ENCODE measurements around the gene THRB.

Gene THRB

DNA sequence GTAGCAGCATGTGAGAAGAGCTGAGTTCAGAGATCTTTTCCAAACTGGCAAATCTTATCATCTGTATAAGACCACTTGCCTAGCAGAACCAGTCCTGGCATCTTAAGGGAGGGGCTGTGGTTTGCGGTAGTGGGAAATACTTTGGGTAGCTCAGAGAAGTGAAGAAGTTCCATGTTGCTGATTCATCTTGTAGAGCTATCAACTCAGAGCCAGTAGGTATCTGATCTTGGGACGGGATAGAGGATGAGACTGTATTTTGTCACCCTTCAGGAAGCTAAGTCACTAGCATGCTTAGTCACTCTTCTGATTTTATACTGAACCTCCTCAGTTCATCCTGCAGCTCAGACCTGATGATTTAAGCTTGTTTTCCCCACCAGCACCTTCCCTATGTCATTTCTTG is 338.2 kb downstream of the THRB start:
- TF ChIP-seq ZNF274 (IDR thresholded peaks at IDR 0.05; ENCODE audit: low read depth, low read length) (no peak), SUZ12 (IDR thresholded peaks at IDR 0.05; ENCODE audit: extremely low read depth, insufficient read depth, insufficient read length) (no peak), YY1 (IDR thresholded peaks at IDR 0.05; ENCODE audit: insufficient read depth, insufficient read length) (no peak)
- DNase-seq (ENCODE audit: low read depth, low spot score) = no peak

DNA sequence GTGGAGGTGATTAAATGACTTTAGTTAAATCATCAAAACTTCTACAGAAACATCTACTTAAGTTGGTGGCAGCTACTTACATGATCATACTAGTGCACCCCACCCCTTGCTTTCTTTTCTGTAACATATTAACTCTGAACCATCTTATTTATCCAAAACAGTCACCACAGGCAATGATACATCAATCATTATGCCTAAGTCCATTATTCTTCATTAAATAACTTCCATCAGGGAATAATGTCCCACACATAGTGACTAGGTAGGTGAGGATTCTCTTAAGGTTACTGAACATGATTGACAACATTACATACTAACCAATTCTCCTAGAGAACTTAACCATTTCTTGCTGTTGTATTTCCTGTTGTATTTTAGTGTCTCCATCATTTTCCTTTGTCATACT is 339.4 kb downstream of the THRB start:
- peaks cover 3% of the 10 kb centered on the region for H3K4me1 ChIP-seq (ENCODE audit: insufficient read depth, insufficient read length)
- no peaks in the 10 kb centered on the region for H3K9me3 ChIP-seq (ENCODE audit: insufficient read depth, low read length)
- H3K27me3 ChIP-seq (ENCODE audit: insufficient read depth, insufficient read length) = no peaks in the 10 kb centered on the region
- no peak overlapping the region for H3K9ac ChIP-seq (ENCODE audit: insufficient read length, low read depth)
- H3K36me3 ChIP-seq (ENCODE audit: insufficient read depth, insufficient read length, low read length) = no peaks in the 10 kb centered on the region
- DNase-seq (ENCODE audit: low read depth, low spot score) = no peak
- no peak overlapping the region for H3K4me3 ChIP-seq (ENCODE audit: insufficient read length, low read depth)
- TF ChIP-seq ZNF274 (IDR thresholded peaks at IDR 0.05; ENCODE audit: low read depth, low read length) = no peak
- no peak for TF ChIP-seq SUZ12 (IDR thresholded peaks at IDR 0.05; ENCODE audit: extremely low read depth, insufficient read depth, insufficient read length)
- no peak for TF ChIP-seq YY1 (IDR thresholded peaks at IDR 0.05; ENCODE audit: insufficient read depth, insufficient read length)

More for the DNA sequence above, 338.2 kb downstream of the THRB start:
- Histone ChIP-seq H3K36me3 (ENCODE audit: insufficient read depth, insufficient read length, low read length) (no peaks in the 10 kb centered on the region), H3K27me3 (ENCODE audit: insufficient read depth, insufficient read length) (no peaks in the 10 kb centered on the region), H3K9ac (ENCODE audit: insufficient read length, low read depth) (no peak overlapping the region), H3K4me3 (ENCODE audit: insufficient read length, low read depth) (no peak overlapping the region), H3K9me3 (ENCODE audit: insufficient read depth, low read length) (no peaks in the 10 kb centered on the region), H3K4me1 (ENCODE audit: insufficient read depth, insufficient read length) (peaks cover 8% of the 10 kb centered on the region)

DNA sequence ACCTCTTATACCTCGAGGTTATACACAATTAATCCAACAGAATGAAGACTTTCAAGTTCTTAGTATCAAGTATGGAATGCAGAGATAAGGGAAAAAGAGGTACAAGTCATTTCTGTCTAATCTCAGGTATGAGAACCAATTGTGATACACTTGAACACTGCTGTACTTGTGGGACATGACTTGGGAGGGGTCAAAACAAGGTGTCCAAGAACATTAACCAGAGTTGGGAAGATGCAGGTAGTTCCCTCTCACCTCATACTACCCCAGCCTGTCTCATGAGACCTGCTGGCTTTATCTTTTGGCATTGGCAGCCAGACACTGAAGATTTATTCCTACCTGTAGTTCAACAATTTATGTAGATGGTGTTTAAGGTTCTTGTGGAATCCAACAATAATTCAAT is 339.9 kb downstream of the THRB start:
- Histone ChIP-seq H3K36me3 (ENCODE audit: insufficient read depth, insufficient read length, low read length) (no peaks in the 10 kb centered on the region), H3K4me1 (ENCODE audit: insufficient read depth, insufficient read length) (peaks cover 3% of the 10 kb centered on the region), H3K9me3 (ENCODE audit: insufficient read depth, low read length) (no peaks in the 10 kb centered on the region), H3K9ac (ENCODE audit: insufficient read length, low read depth) (no peak overlapping the region), H3K4me3 (ENCODE audit: insufficient read length, low read depth) (no peak overlapping the region), H3K27me3 (ENCODE audit: insufficient read depth, insufficient read length) (no peaks in the 10 kb centered on the region)
- no peak for TF ChIP-seq ZNF274 (IDR thresholded peaks at IDR 0.05; ENCODE audit: low read depth, low read length)
- TF ChIP-seq SUZ12 (IDR thresholded peaks at IDR 0.05; ENCODE audit: extremely low read depth, insufficient read depth, insufficient read length) = no peak
- no peak for TF ChIP-seq YY1 (IDR thresholded peaks at IDR 0.05; ENCODE audit: insufficient read depth, insufficient read length)
- DNase-seq (ENCODE audit: low read depth, low spot score) = no peak

DNA sequence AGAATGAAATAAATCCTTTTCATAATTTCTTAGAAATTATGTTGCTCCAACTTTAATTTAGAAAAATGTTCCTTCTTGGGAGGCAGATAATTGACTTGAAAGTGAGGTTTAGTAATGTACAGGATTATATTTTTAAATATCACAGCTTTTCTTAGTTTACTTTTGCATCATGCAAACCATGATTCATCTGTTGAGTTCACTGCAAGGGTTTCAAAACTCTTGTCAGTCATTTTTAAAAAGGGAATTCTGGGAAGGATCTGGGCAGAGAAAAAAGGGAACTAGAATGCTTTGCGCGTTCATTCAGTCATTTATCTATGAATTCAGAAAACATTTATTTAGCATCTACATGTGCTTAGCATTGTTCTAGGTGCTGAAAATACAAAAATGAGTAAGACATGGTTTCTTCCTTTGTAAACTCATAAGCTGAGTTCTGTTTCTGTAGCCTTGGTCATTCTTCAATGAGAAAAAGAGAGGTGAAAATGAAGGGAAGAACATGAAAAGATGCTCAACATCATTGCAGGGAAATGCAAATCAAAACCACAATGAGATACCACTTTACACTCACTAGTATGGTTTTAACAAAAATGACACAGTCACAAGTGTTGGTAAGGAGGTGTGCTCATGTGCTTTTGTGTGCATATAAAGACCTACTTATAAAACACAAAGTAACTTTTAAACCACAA is 340.5 kb downstream of the THRB start:
- Histone ChIP-seq H3K36me3 (ENCODE audit: insufficient read depth, insufficient read length, low read length) (no peaks in the 10 kb centered on the region), H3K27me3 (ENCODE audit: insufficient read depth, insufficient read length) (no peaks in the 10 kb centered on the region), H3K4me1 (ENCODE audit: insufficient read depth, insufficient read length) (peaks cover 3% of the 10 kb centered on the region), H3K9me3 (ENCODE audit: insufficient read depth, low read length) (no peaks in the 10 kb centered on the region), H3K9ac (ENCODE audit: insufficient read length, low read depth) (no peak overlapping the region), H3K4me3 (ENCODE audit: insufficient read length, low read depth) (no peak overlapping the region)
- TF ChIP-seq YY1 (IDR thresholded peaks at IDR 0.05; ENCODE audit: insufficient read depth, insufficient read length) (no peak), SUZ12 (IDR thresholded peaks at IDR 0.05; ENCODE audit: extremely low read depth, insufficient read depth, insufficient read length) (no peak), ZNF274 (IDR thresholded peaks at IDR 0.05; ENCODE audit: low read depth, low read length) (no peak)
- no peak for DNase-seq (ENCODE audit: low read depth, low spot score)

DNA sequence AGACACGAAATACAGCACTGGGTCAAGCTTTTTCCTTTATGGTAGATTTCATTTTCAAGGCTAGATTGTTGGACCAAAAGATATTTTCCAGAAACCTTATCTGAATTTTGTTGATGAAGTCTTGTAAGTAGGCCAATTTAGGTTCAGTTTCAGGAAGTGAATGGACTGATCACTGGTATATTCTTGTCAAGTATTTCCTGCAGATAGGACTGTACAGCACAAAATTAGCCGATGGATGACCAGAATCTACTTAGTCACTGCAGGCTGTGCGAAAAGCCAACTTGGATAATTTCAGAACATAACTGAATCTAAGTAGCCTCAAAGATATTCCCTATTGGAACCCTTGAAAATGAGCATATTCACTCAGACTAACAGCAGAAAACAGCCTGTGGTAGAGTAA is 343.1 kb downstream of the THRB start:
- Histone ChIP-seq H3K4me1 (ENCODE audit: insufficient read depth, insufficient read length) (peaks cover 3% of the 10 kb centered on the region), H3K4me3 (ENCODE audit: insufficient read length, low read depth) (no peak overlapping the region), H3K9ac (ENCODE audit: insufficient read length, low read depth) (no peak overlapping the region), H3K27me3 (ENCODE audit: insufficient read depth, insufficient read length) (no peaks in the 10 kb centered on the region), H3K36me3 (ENCODE audit: insufficient read depth, insufficient read length, low read length) (no peaks in the 10 kb centered on the region), H3K9me3 (ENCODE audit: insufficient read depth, low read length) (no peaks in the 10 kb centered on the region)
- no peak for TF ChIP-seq YY1 (IDR thresholded peaks at IDR 0.05; ENCODE audit: insufficient read depth, insufficient read length)
- TF ChIP-seq SUZ12 (IDR thresholded peaks at IDR 0.05; ENCODE audit: extremely low read depth, insufficient read depth, insufficient read length) = no peak
- TF ChIP-seq ZNF274 (IDR thresholded peaks at IDR 0.05; ENCODE audit: low read depth, low read length) = no peak
- no peak for DNase-seq (ENCODE audit: low read depth, low spot score)

DNA sequence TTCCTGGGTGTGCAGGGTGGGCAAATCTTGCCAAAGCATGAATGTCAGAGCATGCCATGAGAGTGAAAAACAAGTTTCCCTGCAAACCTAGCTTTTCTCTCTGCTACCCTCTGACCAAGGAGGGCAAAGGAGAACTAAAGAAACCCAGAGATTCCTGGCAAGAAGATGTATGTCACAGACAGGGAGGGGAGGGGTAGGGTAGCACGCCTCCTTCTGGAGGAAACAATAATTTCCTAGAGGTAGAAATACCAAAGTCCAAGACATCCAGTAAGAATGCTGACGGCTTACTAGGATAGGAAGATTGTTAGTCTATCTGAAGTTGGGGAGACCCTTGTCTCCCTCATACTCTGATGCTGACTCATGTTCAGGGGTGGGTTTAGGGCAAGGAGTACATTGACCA is 345.6 kb downstream of the THRB start:
- Histone ChIP-seq H3K4me3 (ENCODE audit: insufficient read length, low read depth) (no peak overlapping the region), H3K9me3 (ENCODE audit: insufficient read depth, low read length) (no peaks in the 10 kb centered on the region), H3K27me3 (ENCODE audit: insufficient read depth, insufficient read length) (no peaks in the 10 kb centered on the region), H3K36me3 (ENCODE audit: insufficient read depth, insufficient read length, low read length) (no peaks in the 10 kb centered on the region), H3K4me1 (ENCODE audit: insufficient read depth, insufficient read length) (no peaks in the 10 kb centered on the region), H3K9ac (ENCODE audit: insufficient read length, low read depth) (no peak overlapping the region)
- TF ChIP-seq YY1 (IDR thresholded peaks at IDR 0.05; ENCODE audit: insufficient read depth, insufficient read length) (no peak), ZNF274 (IDR thresholded peaks at IDR 0.05; ENCODE audit: low read depth, low read length) (no peak), SUZ12 (IDR thresholded peaks at IDR 0.05; ENCODE audit: extremely low read depth, insufficient read depth, insufficient read length) (no peak)
- DNase-seq (ENCODE audit: low read depth, low spot score) = no peak

DNA sequence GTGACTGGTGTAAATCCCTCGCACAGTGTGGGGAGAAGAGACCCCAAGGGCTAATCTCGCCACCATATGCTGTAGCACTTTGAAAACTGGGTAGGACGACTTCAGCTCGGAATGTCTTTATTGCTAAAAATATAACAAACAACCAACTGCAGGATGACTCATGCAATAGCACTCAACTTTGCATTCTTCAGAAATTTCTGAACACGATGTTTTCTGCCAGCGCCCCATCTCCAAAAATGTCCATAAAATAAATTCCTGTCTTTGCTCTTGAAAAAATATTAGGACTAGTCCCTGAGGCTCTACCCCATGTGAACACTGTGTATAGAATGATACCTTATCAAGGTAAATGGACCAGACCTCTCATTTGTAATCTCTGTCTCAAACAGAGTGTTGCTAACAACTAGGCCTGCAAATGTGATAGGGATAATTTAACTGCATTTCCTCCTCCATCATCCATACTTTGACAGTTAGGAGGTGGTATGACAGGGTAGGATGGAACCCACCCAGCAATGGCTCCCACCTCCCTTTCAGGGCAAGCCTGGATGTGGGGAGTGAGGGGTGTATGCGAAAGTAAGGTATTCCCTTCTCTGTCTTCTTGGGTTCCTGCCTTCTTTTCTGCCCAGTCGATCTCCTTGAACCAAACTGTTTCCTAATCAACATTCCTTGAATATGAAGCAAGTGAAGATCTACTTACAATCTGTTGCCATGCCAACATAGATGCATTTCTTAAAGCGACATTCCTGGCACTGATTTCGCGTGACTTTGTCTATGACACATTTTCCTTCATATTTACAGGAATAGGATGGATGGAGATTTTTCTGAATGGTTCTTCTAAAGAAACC is 348.4 kb downstream of the THRB start:
- DNase-seq (ENCODE audit: low read depth, low spot score) = no peak
- H3K4me1 ChIP-seq (ENCODE audit: insufficient read depth, insufficient read length) = no peaks in the 10 kb centered on the region
- H3K4me3 ChIP-seq (ENCODE audit: insufficient read length, low read depth) = no peak overlapping the region
- H3K9me3 ChIP-seq (ENCODE audit: insufficient read depth, low read length) = no peaks in the 10 kb centered on the region
- H3K9ac ChIP-seq (ENCODE audit: insufficient read length, low read depth) = no peak overlapping the region
- no peak for TF ChIP-seq SUZ12 (IDR thresholded peaks at IDR 0.05; ENCODE audit: extremely low read depth, insufficient read depth, insufficient read length)
- TF ChIP-seq ZNF274 (IDR thresholded peaks at IDR 0.05; ENCODE audit: low read depth, low read length) = no peak
- no peak for TF ChIP-seq YY1 (IDR thresholded peaks at IDR 0.05; ENCODE audit: insufficient read depth, insufficient read length)
- no peaks in the 10 kb centered on the region for H3K36me3 ChIP-seq (ENCODE audit: insufficient read depth, insufficient read length, low read length)
- H3K27me3 ChIP-seq (ENCODE audit: insufficient read depth, insufficient read length) = no peaks in the 10 kb centered on the region

All from NT2/D1 (cell line).